PC-3 (cell line): ENCODE data around the gene ADO. TPM values are rescaled to one million over a fixed set of nuclear protein-coding genes. Genes with fewer than 3 reads are reported as not detected.

Experiments
- ATAC-seq: fragments of 200-7000 bp; cut with Tn5 transposase; 2 replicates; pipeline ENCODE4 v1.9.1; 2020; ENCODE audit warnings: mild to moderate bottlenecking, moderate library complexity
- BruUV-seq: library from RNA; stranded (reverse); fragments of 400-500 nt; replicated peaks from 2 replicates; lab custom pipeline; 2021; lab: Mats Ljungman, UMichigan
- CTCF ChIA-PET: fragments of 300-600 bp; sonication (Branson Sonifier 250); formaldehyde crosslinking; loops from one replicate; lab custom pipeline; 2022; ENCODE audit warnings: antibody characterized with exemption; lab: Charles Lee
- POLR2A ChIA-PET: fragments of 300-600 bp; sonication (Branson Sonifier 250); formaldehyde crosslinking; loops from one replicate; lab custom pipeline; 2022; ENCODE audit warnings: antibody characterized with exemption; ENCODE audit not compliant: unreplicated experiment; lab: Charles Lee
- DNase-seq: peaks from one replicate; pipeline ENCODE4 v3.0.0-alpha.2; 2015
- H2AFZ ChIP-seq: fragments of 300-600 bp; sonication (generic); 2 replicates; pipeline ENCODE4 v1.6.0; 2016; ENCODE audit warnings: antibody characterized with exemption, low read length
- H3F3A ChIP-seq: fragments of 300-600 bp; sonication (generic); one replicate; pipeline ENCODE4 v1.6.0; 2017; ENCODE audit warnings: antibody characterized with exemption, low read length, control low read depth, mild to moderate bottlenecking; ENCODE audit not compliant: unreplicated experiment
- H3K27ac ChIP-seq: fragments of 300-600 bp; sonication (generic); 2 replicates; pipeline ENCODE4 v1.5.1; 2016; ENCODE audit warnings: mild to moderate bottlenecking, low read length
- H3K27me3 ChIP-seq: fragments of 300-600 bp; sonication (generic); 2 replicates; pipeline ENCODE4 v1.6.1; 2016; ENCODE audit warnings: low read length, mixed read lengths
- H3K36me3 ChIP-seq: fragments of 300-600 bp; sonication (generic); 2 replicates; pipeline ENCODE4 v1.6.1; 2016; ENCODE audit warnings: low read depth, mixed run types, low read length, mixed read lengths
- H3K4me1 ChIP-seq: fragments of 300-600 bp; sonication (generic); 2 replicates; pipeline ENCODE4 v1.5.1; 2016; ENCODE audit warnings: low read length; ENCODE audit not compliant: insufficient read depth
- H3K4me2 ChIP-seq: fragments of 300-600 bp; sonication (generic); 2 replicates; pipeline ENCODE4 v1.6.0; 2016; ENCODE audit warnings: low read length
- H3K4me3 ChIP-seq: fragments of 300-600 bp; sonication (generic); 2 replicates; pipeline ENCODE4 v1.5.1; 2016; ENCODE audit warnings: mild to moderate bottlenecking, low read length, mixed read lengths
- H3K79me2 ChIP-seq: fragments of 300-600 bp; sonication (generic); 2 replicates; pipeline ENCODE4 v1.6.1; 2017; ENCODE audit warnings: low read length, mixed read lengths
- H3K9ac ChIP-seq: fragments of 300-600 bp; sonication (generic); 2 replicates; pipeline ENCODE4 v1.6.0; 2016; ENCODE audit warnings: mild to moderate bottlenecking, low read length
- H3K9me2 ChIP-seq: fragments of 300-600 bp; sonication (generic); replicated peaks from 2 replicates; pipeline ENCODE4 v1.6.1; 2016; ENCODE audit warnings: mixed run types, low read length, mixed read lengths
- H3K9me3 ChIP-seq: fragments of 300-600 bp; sonication (generic); 2 replicates; pipeline ENCODE4 v1.6.1; 2016; ENCODE audit warnings: low read length, mixed read lengths
- H4K20me1 ChIP-seq: fragments of 300-600 bp; sonication (generic); 2 replicates; pipeline ENCODE4 v1.6.1; 2016; ENCODE audit warnings: low read length, mixed read lengths
- EZH2 ChIP-seq: fragments of 300-600 bp; sonication (generic); IDR thresholded peaks from one replicate; pipeline ENCODE4 v1.6.1; 2017; ENCODE audit warnings: antibody characterized with exemption, mild to moderate bottlenecking, low read length; ENCODE audit not compliant: unreplicated experiment
- EZH2phosphoT487 ChIP-seq: fragments of 300-600 bp; sonication (generic); IDR thresholded peaks from 2 replicates; pipeline ENCODE4 v1.6.1; 2018; ENCODE audit warnings: mild to moderate bottlenecking, antibody characterized with exemption, low read length, borderline replicate concordance
- intact Hi-C: fragments of 100-400 bp; cut with micrococcal nuclease; formaldehyde crosslinking; loops from 2 replicates; pipeline ENCODE4 v1.9.0; 2023
- total RNA-seq: library from RNA; depleted of rRNA; stranded (reverse); fragments of >200 nt; gene quantifications from 2 replicates; pipeline ENCODE4 v1.2.3, GENCODE V29; 2014
- TF ChIP-seq, protein P1 (sequence below): fragments of 300-600 bp; sonication (generic); conservative IDR thresholded peaks from 2 replicates; pipeline ENCODE4 v1.5.1; 2017; ENCODE audit warnings: antibody characterized with exemption, low read depth, mild to moderate bottlenecking, low read length

The ADO gene
- total RNA-seq, 1 experiment from 2014 or later = 107 TPM

DNA sequence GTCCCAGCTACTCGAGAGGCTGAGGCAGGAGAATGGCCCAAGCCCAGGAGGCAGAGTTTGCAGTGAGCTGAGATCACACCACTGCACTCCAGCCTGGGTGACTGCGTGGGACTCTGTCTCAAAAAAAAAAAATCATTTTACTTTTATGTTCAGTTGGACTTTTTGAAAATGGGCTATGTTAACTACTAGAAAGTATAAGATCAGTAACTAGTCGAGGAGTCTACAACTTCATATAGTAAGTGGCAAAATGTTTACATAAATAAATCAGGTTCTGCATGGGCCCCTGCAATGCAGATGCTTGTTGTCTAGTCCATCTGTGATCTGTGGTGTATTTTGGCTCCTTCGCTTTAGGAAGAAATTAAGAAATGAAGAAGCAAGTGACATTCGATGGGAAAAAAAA lies 12.3 kb upstream of the ADO start:
- H3K4me1 ChIP-seq = peaks cover 14% of the 10 kb centered on the region
- H3K9me3 ChIP-seq = no peaks in the 10 kb centered on the region
- H4K20me1 ChIP-seq = no peaks in the 10 kb centered on the region
- no peak overlapping the region for H3K9ac ChIP-seq
- H3K36me3 ChIP-seq = no peaks in the 10 kb centered on the region
- no peak for DNase-seq
- ATAC-seq = no peak
- H3K27me3 ChIP-seq = no peaks in the 10 kb centered on the region
- no peaks in the 10 kb centered on the region for H3K9me2 ChIP-seq
- no peak overlapping the region for H2AFZ ChIP-seq
- POLR2A ChIA-PET = no interaction called here
- intact Hi-C loops = no loop called here
- CTCF ChIA-PET = no interaction called here
- H3K4me2 ChIP-seq = no peak overlapping the region
- no TSS peak for BruUV-seq
- no peaks in the 10 kb centered on the region for H3K79me2 ChIP-seq
- no peaks in the 10 kb centered on the region for H3F3A ChIP-seq
- no peak overlapping the region for H3K4me3 ChIP-seq
- TF ChIP-seq, protein P1, sequence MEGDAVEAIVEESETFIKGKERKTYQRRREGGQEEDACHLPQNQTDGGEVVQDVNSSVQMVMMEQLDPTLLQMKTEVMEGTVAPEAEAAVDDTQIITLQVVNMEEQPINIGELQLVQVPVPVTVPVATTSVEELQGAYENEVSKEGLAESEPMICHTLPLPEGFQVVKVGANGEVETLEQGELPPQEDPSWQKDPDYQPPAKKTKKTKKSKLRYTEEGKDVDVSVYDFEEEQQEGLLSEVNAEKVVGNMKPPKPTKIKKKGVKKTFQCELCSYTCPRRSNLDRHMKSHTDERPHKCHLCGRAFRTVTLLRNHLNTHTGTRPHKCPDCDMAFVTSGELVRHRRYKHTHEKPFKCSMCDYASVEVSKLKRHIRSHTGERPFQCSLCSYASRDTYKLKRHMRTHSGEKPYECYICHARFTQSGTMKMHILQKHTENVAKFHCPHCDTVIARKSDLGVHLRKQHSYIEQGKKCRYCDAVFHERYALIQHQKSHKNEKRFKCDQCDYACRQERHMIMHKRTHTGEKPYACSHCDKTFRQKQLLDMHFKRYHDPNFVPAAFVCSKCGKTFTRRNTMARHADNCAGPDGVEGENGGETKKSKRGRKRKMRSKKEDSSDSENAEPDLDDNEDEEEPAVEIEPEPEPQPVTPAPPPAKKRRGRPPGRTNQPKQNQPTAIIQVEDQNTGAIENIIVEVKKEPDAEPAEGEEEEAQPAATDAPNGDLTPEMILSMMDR = no peak
- TF ChIP-seq EZH2phosphoT487 (no peak), EZH2 (no peak)
- no peak overlapping the region for H3K27ac ChIP-seq

DNA sequence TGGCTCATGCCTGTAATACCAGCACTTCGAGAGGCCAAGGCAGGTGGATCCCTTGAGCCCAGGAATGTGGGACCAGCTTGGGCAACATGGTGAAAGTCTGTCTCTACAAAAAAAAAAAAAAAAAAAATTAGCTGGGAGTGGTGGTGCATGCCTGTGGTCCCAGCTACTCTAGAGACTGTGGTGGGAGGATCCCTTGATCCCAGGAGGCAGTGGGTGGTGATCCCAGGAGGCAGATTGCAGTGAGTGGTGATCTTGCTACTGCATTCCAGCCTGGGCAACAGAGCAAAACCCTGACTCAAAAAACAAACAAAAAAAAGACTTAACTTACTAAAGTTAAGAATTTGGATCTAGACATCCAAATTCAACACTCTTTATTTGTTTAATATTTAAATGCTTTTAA lies 10.2 kb upstream of the ADO start:
- Histone ChIP-seq H3F3A (no peaks in the 10 kb centered on the region), H2AFZ (no peak overlapping the region), H3K4me1 (peaks cover 14% of the 10 kb centered on the region), H3K9me2 (no peaks in the 10 kb centered on the region), H3K9me3 (no peaks in the 10 kb centered on the region), H3K9ac (no peak overlapping the region), H3K36me3 (no peaks in the 10 kb centered on the region), H3K27ac (peak overlapping the region; percentile 2), H4K20me1 (no peaks in the 10 kb centered on the region), H3K27me3 (no peaks in the 10 kb centered on the region), H3K4me2 (peak overlapping the region; percentile 49), H3K4me3 (peak overlapping the region; percentile 0; the same call in 1 of the 2 replicates), H3K79me2 (no peaks in the 10 kb centered on the region)
- intact Hi-C loops = loop anchor here (1.0 to 2.0 kb wide), 2 partner anchors 22 to 62 kb away; partner anchors contain the start of gene EGR2
- CTCF ChIA-PET = interaction anchor here (0.6 kb wide), 2 partner anchors 23 to 60 kb away, joined by 3 to 6 read pairs; no protein-coding TSS in a partner anchor
- POLR2A ChIA-PET = interaction anchor here (0.6 kb wide), 1 partner anchor 9 kb away, joined by 6 read pairs; no protein-coding TSS in a partner anchor
- no TSS peak for BruUV-seq
- ATAC-seq (peak; percentile 97), DNase-seq (peak; percentile 96)
- TF ChIP-seq EZH2 (no peak), EZH2phosphoT487 (no peak)
- TF ChIP-seq, protein P1 = no peak

DNA sequence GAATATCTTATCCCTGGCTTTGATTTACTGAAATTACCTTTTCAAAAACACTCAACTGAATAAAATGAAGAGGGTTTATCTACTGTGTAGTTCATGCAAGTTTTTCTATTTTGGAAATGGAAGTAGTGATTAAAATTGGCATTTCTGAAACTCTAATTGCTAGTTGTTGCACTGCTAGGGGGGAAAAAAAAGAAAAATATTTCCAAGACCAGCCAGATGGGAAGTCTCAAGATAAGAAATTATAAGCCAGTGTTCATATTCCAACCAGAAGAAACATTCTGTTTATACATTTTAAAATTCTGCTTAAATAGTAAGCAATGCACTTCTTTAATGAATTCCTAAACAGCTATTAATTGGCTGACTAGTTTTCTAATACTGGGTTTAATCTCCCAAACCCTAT lies 9.4 kb upstream of the ADO start:
- Histone ChIP-seq H3K27me3 (no peaks in the 10 kb centered on the region), H3K36me3 (no peaks in the 10 kb centered on the region), H3K9ac (no peak overlapping the region), H3K4me1 (peaks cover 14% of the 10 kb centered on the region), H3K27ac (peak overlapping the region; percentile 2), H3K9me2 (no peaks in the 10 kb centered on the region), H2AFZ (no peak overlapping the region), H3K4me2 (peak overlapping the region; percentile 49), H4K20me1 (no peaks in the 10 kb centered on the region), H3K9me3 (no peaks in the 10 kb centered on the region), H3K4me3 (peak overlapping the region; percentile 0; the same call in 1 of the 2 replicates), H3F3A (no peaks in the 10 kb centered on the region), H3K79me2 (no peaks in the 10 kb centered on the region)
- ATAC-seq (no peak), DNase-seq (no peak)
- intact Hi-C loops = loop anchor here (2.0 kb wide), 1 partner anchor 62 kb away; no protein-coding TSS in a partner anchor
- ChIA-PET CTCF (no interaction called here), POLR2A (no interaction called here)
- no TSS peak for BruUV-seq
- TF ChIP-seq, protein P1 = no peak
- TF ChIP-seq EZH2phosphoT487 = no peak
- TF ChIP-seq EZH2 = no peak
